Measurements from ENCODE around the gene RBM26. TPM values are rescaled to one million over a fixed set of nuclear protein-coding genes. Genes with fewer than 3 reads are reported as not detected.

The RBM26 gene
- polyA plus RNA-seq, 1 of the 3 experiments (the other 2 are of a cell fraction), result 12.5 TPM

DNA sequence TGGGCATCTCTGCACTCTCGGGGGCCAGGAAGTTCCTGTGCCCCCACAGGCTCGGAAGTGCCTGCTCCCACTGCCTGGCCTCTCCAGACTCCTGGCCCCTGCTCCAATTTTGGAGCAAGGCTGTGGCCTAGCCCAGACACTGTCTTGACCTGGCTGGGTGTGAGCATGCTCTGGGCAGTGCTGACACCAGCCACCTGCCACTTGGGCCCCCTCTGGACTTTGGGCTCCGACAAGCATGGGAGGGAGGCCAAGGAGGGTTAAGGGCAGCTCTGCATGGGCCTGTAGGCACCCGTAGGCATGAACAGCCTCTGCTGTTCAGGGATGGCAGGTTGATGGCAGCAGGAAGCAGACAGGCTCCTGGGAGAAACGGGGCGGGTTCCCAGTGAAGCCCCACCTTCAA, 26.0 kb upstream of the RBM26 start (continued):
- TF ChIP-seq GATA2 (CRISPR knock-in tag; IDR thresholded peaks at IDR 0.05), result no peak

DNA sequence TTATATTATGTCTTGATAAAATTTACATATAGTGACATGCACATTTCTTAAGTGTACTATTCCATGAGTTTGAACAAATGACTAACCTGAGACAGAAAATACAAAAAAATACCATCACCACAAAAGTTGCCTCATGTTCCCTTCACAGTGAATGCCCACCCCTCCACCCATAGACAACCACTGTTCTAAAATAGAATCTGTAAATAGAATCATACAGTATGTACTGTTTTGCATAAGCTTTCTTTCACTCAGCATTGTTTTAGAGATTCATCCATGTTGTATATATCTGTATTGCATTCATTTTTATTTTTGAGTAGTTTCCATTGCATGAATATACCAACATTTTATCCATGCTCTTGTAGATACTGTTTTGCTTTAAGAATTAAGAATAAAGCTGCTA, 23.3 kb upstream of the RBM26 start:
- Histone ChIP-seq H4K20me1 (ENCODE audit: insufficient read depth) (no peaks in the 10 kb centered on the region), H3K4me2 (no peak overlapping the region), H3K79me2 (ENCODE audit: insufficient read depth) (no peaks in the 10 kb centered on the region), H3K27me3 (ENCODE audit: insufficient read depth) (no peaks in the 10 kb centered on the region), H3K4me3 (ENCODE audit: low read depth in 2 of 2, low read length in 1 of 2) (no peak overlapping the region), H3K9me3 (no peaks in the 10 kb centered on the region), H3K36me3 (replicated peaks in 1 of 2; ENCODE audit: control insufficient read depth in 1 of 2, insufficient read depth in 2 of 2, low read length in 1 of 2) (no peaks in the 10 kb centered on the region), H3K27ac (ENCODE audit: low read depth in 2 of 2, low read length in 1 of 2) (no peak overlapping the region), H3K9me2 (no peaks in the 10 kb centered on the region), H3F3A (replicated peaks; ENCODE audit: insufficient read depth) (no peaks in the 10 kb centered on the region), H3K9ac (no peak overlapping the region), H2AFZ (ENCODE audit: low read depth) (no peak overlapping the region), H3K4me1 (ENCODE audit: control insufficient read depth in 1 of 2, insufficient read depth in 2 of 2, low read depth in 1 of 2, low read length in 1 of 2) (no peaks in the 10 kb centered on the region)
- ChIA-PET CTCF (interaction anchor here (0.6 kb wide), 1 partner anchor 9 kb away, joined by 3 read pairs; no protein-coding TSS in a partner anchor), POLR2A (no interaction called here)
- TF ChIP-seq, protein P1, sequence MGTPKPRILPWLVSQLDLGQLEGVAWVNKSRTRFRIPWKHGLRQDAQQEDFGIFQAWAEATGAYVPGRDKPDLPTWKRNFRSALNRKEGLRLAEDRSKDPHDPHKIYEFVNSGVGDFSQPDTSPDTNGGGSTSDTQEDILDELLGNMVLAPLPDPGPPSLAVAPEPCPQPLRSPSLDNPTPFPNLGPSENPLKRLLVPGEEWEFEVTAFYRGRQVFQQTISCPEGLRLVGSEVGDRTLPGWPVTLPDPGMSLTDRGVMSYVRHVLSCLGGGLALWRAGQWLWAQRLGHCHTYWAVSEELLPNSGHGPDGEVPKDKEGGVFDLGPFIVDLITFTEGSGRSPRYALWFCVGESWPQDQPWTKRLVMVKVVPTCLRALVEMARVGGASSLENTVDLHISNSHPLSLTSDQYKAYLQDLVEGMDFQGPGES (IDR thresholded peaks at IDR 0.05; ENCODE audit: low read depth, low read length), result no peak
- no peak for TF ChIP-seq ELF1 (IDR thresholded peaks at IDR 0.05)
- no peak for TF ChIP-seq TCF12 (IDR thresholded peaks at IDR 0.05)
- TF ChIP-seq FOXJ3 (CRISPR knock-in tag; IDR thresholded peaks at IDR 0.05), result no peak
- no peak for TF ChIP-seq RCOR1 (IDR thresholded peaks at IDR 0.05; ENCODE audit: low read length)
- TF ChIP-seq MXI1 (IDR thresholded peaks at IDR 0.05; ENCODE audit: low read depth, low read length), result no peak
- TF ChIP-seq SMC3 (IDR thresholded peaks at IDR 0.05; ENCODE audit: low read depth, low read length), result no peak
- TF ChIP-seq EZH2phosphoT487 (IDR thresholded peaks at IDR 0.05; ENCODE audit: borderline replicate concordance, low read depth), result no peak
- TF ChIP-seq, protein P2, sequence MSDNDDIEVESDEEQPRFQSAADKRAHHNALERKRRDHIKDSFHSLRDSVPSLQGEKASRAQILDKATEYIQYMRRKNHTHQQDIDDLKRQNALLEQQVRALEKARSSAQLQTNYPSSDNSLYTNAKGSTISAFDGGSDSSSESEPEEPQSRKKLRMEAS (IDR thresholded peaks at IDR 0.05; ENCODE audit: low read depth), result no peak
- no peak for TF ChIP-seq EP300 (IDR thresholded peaks at IDR 0.05; ENCODE audit: borderline replicate concordance in 1 of 2, low read depth in 1 of 2, low read length in 1 of 2)
- no peak for TF ChIP-seq MEF2A (IDR thresholded peaks at IDR 0.05; ENCODE audit: borderline replicate concordance, low read depth)
- TF ChIP-seq NFIC (IDR thresholded peaks at IDR 0.05; ENCODE audit: borderline replicate concordance), result no peak
- no peak for TF ChIP-seq CHD2 (IDR thresholded peaks at IDR 0.05; ENCODE audit: low read length, partially characterized antibody)
- no peak for TF ChIP-seq GABPA (IDR thresholded peaks at IDR 0.05; ENCODE audit: low read depth)
- TF ChIP-seq RFX5 (IDR thresholded peaks at IDR 0.05; ENCODE audit: low read length), result no peak
- no peak for TF ChIP-seq SIN3A (IDR thresholded peaks at IDR 0.05; ENCODE audit: borderline replicate concordance, low read depth, low read length)
- TF ChIP-seq, protein P3, sequence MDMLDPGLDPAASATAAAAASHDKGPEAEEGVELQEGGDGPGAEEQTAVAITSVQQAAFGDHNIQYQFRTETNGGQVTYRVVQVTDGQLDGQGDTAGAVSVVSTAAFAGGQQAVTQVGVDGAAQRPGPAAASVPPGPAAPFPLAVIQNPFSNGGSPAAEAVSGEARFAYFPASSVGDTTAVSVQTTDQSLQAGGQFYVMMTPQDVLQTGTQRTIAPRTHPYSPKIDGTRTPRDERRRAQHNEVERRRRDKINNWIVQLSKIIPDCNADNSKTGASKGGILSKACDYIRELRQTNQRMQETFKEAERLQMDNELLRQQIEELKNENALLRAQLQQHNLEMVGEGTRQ (IDR thresholded peaks at IDR 0.05; ENCODE audit: borderline replicate concordance, low read depth, low read length), result no peak
- TF ChIP-seq FOSL2 (IDR thresholded peaks at IDR 0.05; ENCODE audit: borderline replicate concordance, low read depth), result no peak
- DNase-seq, result no peak

Measured in SK-N-SH (cell line).